HG02623 (cell line): ENCODE results near the gene SMG9.

Experiments used
- ATAC-seq: cut with Tn5 transposase; IDR thresholded peaks from one replicate; pipeline ENCODE4 v1.9.1; 2021; ENCODE audit warnings: moderate library complexity; ENCODE audit not compliant: unreplicated experiment

The SMG9 gene

GRCh38 chr19:43726736-43727592, 27.8 kb downstream of the SMG9 start:
- no peak for ATAC-seq

- ATAC-seq: no peak
These were observed 29.3 kb downstream of the SMG9 start for GRCh38 chr19:43725468-43725867.

GRCh38 chr19:43724896-43725295, 29.9 kb downstream of the SMG9 start:
- no peak for ATAC-seq

- no peak for ATAC-seq
These were observed 31.2 kb downstream of the SMG9 start for GRCh38 chr19:43723588-43723987.

GRCh38 chr19:43721469-43722048, 33.2 kb downstream of the SMG9 start:
- ATAC-seq: no peak

GRCh38 chr19:43720936-43721335, 33.8 kb downstream of the SMG9 start:
- no peak for ATAC-seq

GRCh38 chr19:43719918-43720317, 34.8 kb downstream of the SMG9 start:
- ATAC-seq: no peak

GRCh38 chr19:43719378-43719868, 35.3 kb downstream of the SMG9 start:
- ATAC-seq: no peak

GRCh38 chr19:43718627-43719377, 36.0 kb downstream of the SMG9 start:
- ATAC-seq: no peak

- no peak for ATAC-seq
These were observed 39.0 kb downstream of the SMG9 start, which contains the start of gene IRGC for GRCh38 chr19:43715776-43716175. IRGC (plus strand) TSS chr19:43716076; CDS start chr19:43718559, 2,483 bp downstream.

- no peak for ATAC-seq
These were observed 41.6 kb downstream of the SMG9 start for GRCh38 chr19:43713208-43713607.

- no peak for ATAC-seq
These were observed 42.9 kb downstream of the SMG9 start for GRCh38 chr19:43711751-43712355.

GRCh38 chr19:43708716-43709115, 46.0 kb downstream of the SMG9 start:
- no peak for ATAC-seq

- ATAC-seq: no peak
These were observed 47.5 kb downstream of the SMG9 start for GRCh38 chr19:43707158-43707712.

- no peak for ATAC-seq
These were observed 49.0 kb downstream of the SMG9 start for GRCh38 chr19:43705729-43706128.

- no peak for ATAC-seq
These were observed 50.6 kb downstream of the SMG9 start for GRCh38 chr19:43704002-43704705.

- ATAC-seq: no peak
These were observed 54.3 kb downstream of the SMG9 start for GRCh38 chr19:43700395-43701000.

- no peak for ATAC-seq
These were observed 55.0 kb downstream of the SMG9 start for GRCh38 chr19:43699506-43700394.

GRCh38 chr19:43697295-43697694, 57.5 kb downstream of the SMG9 start:
- ATAC-seq: no peak
